ENCODE results near the gene FAM163B.

DNA sequence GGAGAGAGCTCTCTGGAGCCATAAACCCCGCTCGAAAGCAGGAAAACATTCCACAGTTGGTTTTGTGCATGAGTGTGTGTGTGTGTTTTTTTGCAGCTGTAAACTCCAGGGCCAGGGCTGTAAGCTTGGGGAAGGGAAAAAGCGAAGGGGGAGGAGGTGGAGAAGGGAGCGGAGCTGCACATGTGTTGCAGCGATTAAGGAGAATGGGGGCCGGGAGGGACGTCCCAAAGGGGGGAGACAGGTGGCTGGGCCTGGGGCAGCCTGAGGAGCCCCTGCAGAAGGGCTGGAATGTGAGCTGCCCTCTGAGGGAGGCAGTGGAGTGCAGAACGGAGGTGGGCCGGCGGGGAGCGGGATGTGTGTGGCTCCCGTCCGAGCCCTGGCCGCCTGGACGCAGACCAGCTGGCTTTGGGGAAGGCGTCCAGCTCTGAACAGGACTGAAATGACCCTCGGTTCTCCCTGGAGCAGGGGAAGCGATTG is 81.7 kb downstream of the FAM163B start:
- no peak for TF ChIP-seq POLR2A (IDR thresholded peaks at IDR 0.05)
- TF ChIP-seq, protein P1, sequence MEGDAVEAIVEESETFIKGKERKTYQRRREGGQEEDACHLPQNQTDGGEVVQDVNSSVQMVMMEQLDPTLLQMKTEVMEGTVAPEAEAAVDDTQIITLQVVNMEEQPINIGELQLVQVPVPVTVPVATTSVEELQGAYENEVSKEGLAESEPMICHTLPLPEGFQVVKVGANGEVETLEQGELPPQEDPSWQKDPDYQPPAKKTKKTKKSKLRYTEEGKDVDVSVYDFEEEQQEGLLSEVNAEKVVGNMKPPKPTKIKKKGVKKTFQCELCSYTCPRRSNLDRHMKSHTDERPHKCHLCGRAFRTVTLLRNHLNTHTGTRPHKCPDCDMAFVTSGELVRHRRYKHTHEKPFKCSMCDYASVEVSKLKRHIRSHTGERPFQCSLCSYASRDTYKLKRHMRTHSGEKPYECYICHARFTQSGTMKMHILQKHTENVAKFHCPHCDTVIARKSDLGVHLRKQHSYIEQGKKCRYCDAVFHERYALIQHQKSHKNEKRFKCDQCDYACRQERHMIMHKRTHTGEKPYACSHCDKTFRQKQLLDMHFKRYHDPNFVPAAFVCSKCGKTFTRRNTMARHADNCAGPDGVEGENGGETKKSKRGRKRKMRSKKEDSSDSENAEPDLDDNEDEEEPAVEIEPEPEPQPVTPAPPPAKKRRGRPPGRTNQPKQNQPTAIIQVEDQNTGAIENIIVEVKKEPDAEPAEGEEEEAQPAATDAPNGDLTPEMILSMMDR (IDR thresholded peaks at IDR 0.05 in 8 of 11, conservative IDR thresholded peaks at IDR 0.05 in 3 of 11): no peak
- TF ChIP-seq POLR2AphosphoS5 (IDR thresholded peaks at IDR 0.05): peak in 2 of 3 donors; percentile 58
